HG02970 (cell line): ENCODE measurements around the gene GATA5.
"Not testable (repeated sequence)": the region's sequence is repeated elsewhere in the genome, so short reads cannot be mapped to it uniquely, and the experiment has no call there.

Experiments
- ATAC-seq: cut with Tn5 transposase; IDR thresholded peaks from one replicate; pipeline ENCODE4 v1.9.1; 2021; ENCODE audit warnings: mild to moderate bottlenecking, moderate library complexity, moderate number of reproducible peaks; ENCODE audit not compliant: unreplicated experiment, low FRiP score

Gene GATA5

DNA sequence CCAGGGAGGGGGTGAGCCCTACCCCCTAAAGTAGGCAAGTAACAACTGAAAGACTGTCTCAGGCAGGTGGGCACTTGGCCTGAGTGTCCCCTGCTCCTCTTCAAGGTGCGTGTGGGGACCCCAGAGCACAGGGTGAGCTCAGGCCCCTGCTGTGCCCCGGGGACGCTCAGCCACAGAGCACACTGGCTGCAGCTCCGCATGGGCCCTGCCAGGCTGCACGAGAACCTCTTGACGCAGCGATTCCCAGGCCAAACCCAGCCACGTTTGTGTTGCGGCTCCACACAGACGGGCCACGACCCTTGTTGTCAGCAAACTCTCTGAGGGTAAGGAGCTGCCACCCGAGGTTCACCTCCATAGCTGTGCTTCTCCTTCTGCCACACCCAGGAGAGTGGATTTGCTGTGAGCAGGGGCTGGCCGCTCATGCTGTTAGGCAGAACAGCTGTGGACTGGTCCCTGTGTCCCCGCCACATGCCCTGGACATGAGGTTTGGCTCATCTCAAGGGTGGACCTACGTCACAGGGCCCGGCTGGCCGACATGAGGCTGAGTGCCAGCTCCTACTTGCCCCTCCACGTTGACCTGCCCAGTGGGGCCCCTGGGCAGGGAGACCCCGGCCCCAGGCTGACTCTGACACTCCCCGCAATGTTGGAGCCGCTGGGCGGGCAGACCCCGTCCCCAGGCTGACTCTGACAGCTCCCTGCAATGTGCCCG lies 29.7 kb upstream of the GATA5 start:
- ATAC-seq, result no peak

GRCh38 chr20:62504323-62504722 lies 28.5 kb upstream of the GATA5 start:
- ATAC-seq, result no peak

DNA sequence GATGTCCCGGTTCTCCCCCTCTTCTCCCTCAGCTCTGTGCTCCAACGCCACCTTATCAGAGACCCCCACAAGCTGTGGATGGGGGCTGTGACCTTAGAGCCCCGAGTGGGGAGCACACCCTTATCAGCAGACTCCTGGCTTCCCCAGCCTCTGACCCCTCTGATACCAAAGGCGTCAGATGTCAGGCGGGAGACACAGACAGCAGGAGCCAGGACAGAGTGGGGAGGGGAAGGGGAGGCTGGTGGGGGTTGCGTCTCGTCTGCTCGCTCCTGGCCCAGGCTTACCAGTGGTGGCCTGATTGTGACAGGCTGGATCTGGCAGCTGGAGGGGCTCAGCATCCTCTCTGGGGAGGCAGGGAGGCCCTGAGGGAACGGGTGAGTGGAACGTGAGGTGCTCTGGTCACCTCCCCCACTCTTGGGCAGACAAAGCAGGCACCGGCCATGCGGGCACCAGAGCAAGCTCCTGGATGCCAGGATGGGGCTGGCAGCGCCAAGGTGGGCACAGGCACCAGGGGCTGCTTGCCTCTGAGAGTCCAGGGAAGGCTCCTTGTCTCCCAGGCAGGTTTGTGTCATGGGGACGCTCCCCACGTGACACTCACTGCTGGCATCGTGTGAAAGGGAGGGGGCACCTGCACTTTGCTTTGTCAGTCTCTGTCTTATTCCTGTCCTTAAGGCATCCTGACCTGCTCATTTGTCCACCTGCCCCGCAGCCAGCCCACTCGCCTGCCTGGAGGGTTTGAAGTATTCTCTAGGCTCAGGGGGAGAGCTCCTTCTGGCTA lies 27.8 kb upstream of the GATA5 start:
- no peak for ATAC-seq

DNA sequence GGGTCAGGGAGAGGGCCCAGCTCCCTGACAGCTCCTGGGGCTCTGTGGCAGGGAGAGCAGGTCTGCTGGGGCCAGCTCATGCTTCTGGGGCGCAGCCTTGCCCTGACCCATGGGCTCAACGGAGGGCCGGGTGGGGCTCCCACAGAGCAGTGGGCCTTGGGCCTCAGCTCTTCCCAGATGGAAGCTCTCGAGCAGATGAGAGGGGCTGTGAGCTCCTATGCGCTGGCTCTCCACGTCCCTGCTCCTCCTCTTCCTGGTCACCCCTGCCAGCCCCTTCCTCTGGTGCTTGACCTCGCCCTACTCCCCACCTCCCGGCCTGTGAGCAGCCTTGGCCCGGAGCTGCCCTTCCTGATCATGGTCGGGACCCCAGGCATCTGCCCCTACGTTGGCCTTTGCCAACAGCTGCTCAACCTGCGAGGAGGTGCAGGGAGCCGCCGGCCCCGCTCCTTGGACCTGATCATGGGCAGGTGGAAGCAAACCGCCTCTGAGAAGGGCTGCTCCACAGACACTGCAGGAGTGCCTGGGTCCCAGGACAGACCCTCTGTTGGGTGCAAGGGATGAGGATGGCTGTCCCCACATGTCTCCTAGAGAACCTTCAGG lies 26.8 kb upstream of the GATA5 start:
- ATAC-seq, result no peak

GRCh38 chr20:62501801-62502495 lies 26.2 kb upstream of the GATA5 start:
- ATAC-seq, result peak; percentile 59

DNA sequence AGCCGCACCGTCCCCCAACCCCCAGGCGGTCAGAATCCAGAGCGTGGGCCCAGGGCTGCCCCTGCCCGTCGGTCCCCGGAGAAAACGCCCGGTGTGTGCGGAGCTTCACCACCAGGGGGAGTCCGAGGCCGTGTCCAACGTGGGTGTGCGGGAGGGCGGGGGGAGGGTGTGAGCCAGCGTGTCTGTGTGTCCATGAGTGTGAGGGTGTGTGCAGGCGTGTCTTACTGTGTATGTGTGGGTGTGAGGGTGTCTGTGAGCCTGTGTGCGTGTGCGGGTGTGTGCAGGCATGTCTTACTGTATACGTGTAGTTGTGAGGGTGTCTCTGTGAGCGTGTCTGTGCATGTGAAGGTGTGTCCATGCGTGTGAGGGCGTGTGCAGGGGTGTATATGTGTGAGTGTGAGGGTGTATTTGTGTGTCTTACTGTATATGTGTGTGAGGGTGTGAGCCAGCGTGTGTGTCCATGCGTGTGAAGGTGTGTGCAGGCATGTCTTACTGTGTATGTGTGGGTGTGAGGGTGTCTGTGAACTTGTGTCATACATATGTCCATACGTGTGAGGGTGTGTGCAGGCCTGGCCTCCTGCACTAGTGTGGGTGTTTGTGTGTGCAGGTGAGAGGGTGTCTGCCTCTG lies 24.6 kb upstream of the GATA5 start:
- no peak for ATAC-seq

DNA sequence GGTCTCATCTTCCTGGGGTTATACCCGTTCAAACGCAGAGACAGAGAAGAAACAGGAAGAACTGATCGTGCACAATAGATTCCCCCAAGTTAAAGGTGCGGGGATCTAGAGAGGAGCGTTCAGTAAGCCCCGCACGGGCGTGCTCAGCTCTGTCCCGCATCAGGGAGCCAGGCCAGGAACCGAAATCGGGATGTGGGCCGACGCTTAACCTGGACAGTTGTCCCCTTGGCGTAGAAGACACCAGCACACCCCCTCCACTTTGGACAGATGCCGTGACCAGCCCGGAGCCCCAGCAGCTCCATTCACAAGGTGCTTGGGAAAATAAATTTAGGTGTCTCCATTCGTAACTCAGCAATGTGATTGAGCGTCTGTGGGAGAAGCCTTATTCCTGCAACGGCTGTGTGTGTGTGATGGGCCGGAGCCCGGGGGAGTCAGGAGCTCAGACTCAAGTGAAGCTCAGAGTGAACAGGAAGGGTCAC lies 24.0 kb upstream of the GATA5 start:
- no peak for ATAC-seq

GRCh38 chr20:62498874-62499273 lies 23.1 kb upstream of the GATA5 start:
- no peak for ATAC-seq

GRCh38 chr20:62496568-62497218 lies 20.9 kb upstream of the GATA5 start:
- no peak for ATAC-seq

DNA sequence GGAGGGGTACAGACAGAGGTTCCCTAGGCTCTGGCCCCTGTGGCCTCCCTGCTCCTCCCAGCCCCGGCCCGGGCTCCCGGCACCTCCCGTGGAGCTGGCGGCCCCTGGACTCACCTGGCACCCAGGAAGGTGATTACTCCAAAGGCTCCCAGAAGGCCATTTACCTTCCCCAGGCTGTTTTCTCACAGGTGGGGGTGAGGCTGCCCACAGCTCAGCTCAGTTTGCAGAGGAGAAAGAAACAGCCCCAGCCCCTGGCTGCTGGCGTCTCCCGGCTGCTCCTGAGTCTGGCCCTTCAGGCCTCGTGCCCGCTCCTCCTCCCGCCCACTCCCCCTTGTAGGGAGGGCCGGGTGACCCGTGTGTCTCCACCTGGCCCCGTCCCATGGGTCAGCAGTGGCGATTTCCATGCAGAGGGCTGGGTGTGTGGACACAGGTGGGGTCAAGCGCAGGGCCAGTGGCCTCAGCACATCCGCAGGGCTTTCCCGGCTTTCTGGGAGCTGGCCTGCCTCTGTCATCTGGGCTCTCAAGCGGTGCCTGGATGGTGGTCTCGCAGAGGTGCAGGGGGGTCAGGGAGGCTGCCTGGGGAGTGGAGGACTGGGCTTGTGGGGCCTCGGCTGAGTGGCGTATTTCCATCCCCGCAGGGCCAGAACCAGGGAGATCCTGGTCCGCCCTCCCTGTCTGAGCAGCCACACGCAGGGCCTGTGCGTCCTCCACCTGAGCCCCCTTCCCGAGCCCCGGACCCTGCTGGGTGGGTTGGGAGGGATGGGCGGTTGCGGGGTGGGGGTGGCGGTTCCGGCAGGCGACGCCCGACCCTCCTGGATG lies 20.2 kb upstream of the GATA5 start:
- no peak for ATAC-seq

DNA sequence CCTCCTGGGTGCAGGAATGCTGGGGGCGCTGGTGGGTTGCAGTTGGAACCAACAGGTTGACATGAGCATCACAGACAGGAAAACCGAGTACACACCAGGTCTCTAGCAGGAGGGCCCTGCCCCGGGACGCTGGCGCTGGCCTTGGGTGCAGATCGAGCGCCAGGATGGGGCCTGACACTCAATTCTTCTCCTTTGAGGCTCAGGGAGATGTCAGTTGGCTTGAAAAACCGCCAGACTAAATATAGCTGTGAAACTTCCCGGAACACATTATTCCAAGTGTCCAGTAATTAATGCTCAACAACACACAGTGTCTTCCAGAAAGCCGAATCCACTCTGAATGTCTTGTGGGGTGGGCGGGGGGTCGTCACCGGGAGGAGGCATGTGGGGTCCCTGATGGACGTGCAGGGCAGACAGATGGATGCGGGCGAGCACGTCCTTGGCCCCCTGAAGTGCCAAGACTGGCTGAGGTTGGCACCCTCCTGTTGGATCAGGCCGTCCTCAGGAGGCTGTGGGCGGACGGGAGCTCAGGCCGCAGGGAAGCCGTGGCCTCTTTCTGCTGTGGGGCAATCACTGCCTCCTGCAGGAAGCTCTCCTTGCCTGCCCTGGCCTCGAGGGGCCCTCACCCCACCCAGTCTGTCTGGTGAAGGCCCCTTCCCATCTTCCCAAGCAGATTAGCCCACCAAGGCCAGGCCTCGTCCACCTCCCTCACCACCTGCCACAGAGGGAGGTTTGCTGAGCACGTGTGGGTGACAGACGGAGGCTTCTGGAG lies 19.4 kb upstream of the GATA5 start:
- ATAC-seq, result no peak

DNA sequence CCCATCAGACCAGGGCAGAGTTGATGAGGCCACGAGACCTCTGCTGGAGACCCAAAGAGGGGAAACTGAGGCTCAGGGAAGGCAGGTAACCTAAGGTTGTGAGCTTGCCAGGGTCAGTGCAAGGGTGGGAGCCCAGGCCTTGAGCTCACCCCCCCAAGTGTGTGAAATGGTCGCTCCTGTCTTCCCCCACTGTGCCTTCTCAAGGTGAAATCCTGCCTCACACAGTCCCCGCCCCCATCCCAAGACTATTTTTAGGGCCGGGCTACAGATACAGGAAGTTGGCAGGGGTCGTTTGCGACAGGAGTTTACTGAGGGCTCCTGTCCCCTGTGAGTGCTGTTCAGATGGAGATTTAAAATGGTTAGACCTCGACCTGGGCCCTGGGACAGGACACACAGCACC lies 18.7 kb upstream of the GATA5 start:
- ATAC-seq, result no peak

DNA sequence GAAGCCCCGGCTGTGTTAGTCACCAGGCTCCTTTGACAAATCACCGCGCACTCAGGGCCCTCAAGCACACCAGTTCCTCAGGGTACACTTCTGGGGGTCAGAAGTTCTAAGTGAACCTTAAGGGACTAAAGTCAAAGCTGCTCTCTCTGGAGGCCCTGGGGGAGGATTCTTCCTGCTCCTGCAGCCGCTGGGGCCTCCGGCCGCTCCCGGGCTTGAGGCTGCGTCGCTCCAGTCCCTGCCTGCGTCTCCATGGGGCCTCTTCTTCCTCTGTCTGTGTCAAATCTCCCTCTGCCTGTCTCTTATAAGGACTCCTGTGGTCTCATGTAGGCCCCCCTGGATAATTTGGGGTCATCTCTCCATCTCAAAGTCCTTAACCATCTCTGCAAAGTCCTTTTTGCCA lies 18.1 kb upstream of the GATA5 start:
- no peak for ATAC-seq

- ATAC-seq, result no peak
Observed at GRCh38 chr20:62493253-62493885, 17.6 kb upstream of the GATA5 start.

DNA sequence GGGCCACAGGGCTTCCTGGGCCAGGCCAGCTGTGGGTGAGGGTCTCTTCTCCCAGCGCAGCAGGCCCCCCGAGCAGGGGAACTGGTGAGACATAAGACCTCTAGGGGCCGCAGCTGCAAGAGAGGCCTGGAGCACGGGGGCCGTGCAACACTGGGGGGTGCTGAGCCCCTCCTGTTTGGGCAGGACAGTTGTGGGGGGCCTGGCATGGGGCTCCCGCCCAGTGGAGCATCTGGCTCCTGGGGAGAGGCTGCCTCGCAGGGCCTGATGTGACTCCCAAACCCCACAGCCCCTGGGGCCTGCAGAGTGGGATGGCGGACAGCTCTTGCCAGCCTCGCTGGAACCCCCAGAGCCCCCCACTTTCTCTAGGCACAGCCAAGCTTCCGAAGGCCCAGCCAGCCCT lies 16.9 kb upstream of the GATA5 start:
- ATAC-seq, result no peak

DNA sequence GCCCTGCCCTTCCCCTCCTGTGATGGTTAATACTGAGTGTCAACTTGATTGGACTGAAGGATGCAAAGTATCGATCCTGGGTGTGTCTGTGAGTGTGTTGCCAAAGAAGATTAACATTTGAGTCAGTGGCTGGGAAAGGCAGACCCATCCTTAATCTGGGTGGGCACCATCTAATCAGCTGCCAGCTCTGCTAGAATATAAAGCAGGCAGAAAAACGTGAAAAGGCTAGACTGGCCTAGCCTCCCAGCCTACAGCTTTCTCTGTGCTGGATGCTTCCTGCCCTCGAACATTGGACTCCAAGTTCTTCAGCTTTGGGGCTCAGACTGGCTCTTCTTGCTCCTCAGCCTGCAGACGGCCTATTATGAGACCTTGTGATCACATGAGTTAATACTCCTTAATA lies 15.0 kb upstream of the GATA5 start:
- ATAC-seq, result not testable (repeated sequence)

DNA sequence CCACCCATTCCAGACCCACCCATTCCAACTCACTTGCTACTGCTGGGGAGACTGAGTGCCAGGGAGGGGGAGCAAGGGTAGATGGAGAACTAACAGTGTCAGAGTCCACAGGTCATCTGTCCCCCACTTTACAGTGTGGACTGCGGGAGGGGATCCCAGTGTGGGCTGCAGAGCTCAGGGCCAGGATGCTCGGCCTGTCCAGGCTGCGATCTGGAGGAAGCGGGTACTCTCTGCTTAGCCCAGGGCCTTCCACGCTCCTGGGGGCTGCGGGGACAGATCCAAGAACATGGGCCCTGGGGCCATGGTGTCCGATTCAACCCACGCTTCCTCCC lies 14.1 kb upstream of the GATA5 start:
- ATAC-seq, result no peak
